ENCODE data around the gene BMPR1B.

- TF ChIP-seq EZH2 (optimal IDR thresholded peaks at IDR 0.05; ENCODE audit: low read depth, low read length): no peak
- TF ChIP-seq, protein P1, sequence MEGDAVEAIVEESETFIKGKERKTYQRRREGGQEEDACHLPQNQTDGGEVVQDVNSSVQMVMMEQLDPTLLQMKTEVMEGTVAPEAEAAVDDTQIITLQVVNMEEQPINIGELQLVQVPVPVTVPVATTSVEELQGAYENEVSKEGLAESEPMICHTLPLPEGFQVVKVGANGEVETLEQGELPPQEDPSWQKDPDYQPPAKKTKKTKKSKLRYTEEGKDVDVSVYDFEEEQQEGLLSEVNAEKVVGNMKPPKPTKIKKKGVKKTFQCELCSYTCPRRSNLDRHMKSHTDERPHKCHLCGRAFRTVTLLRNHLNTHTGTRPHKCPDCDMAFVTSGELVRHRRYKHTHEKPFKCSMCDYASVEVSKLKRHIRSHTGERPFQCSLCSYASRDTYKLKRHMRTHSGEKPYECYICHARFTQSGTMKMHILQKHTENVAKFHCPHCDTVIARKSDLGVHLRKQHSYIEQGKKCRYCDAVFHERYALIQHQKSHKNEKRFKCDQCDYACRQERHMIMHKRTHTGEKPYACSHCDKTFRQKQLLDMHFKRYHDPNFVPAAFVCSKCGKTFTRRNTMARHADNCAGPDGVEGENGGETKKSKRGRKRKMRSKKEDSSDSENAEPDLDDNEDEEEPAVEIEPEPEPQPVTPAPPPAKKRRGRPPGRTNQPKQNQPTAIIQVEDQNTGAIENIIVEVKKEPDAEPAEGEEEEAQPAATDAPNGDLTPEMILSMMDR (IDR thresholded peaks at IDR 0.05; ENCODE audit: low read length): no peak
- TF ChIP-seq EZH2phosphoT487 (IDR thresholded peaks at IDR 0.05; ENCODE audit: low read length): no peak
Observed at GRCh38 chr4:95167805-95168204, 410.1 kb downstream of the BMPR1B start.

Data from MM.1S (cell line).